Activated effector memory CD4-positive, alpha-beta T cell treated with anti-CD3 and anti-CD28 coated beads, Interleukin-2, amount 50 U/mL, for 16 hours (primary cell): ENCODE data around the gene GAREM2.

ENCODE experiments used
- DNase-seq: peaks from one replicate; pipeline ENCODE4 v3.0.0-alpha.2; 2020

The GAREM2 gene

GRCh38 chr2:26170795-26171194, 2.1 kb upstream of the GAREM2 start:
- no peak for DNase-seq

GRCh38 chr2:26172189-26172870, 558 bp upstream of the GAREM2 start:
- peak; percentile 65 for DNase-seq

GRCh38 chr2:26173776-26174482, 1.0 kb downstream of the GAREM2 start:
- DNase-seq: peak; percentile 58

- DNase-seq: no peak
These were observed 2.0 kb downstream of the GAREM2 start for GRCh38 chr2:26174691-26175465.

GRCh38 chr2:26175466-26176278, 2.8 kb downstream of the GAREM2 start:
- DNase-seq: peak; percentile 51

GRCh38 chr2:26176279-26176615, 3.4 kb downstream of the GAREM2 start:
- DNase-seq: no peak

- no peak for DNase-seq
These were observed 4.2 kb downstream of the GAREM2 start for GRCh38 chr2:26177122-26177521.

- DNase-seq: no peak
These were observed 5.4 kb downstream of the GAREM2 start for GRCh38 chr2:26178246-26178645.

GRCh38 chr2:26178746-26179436, 6.0 kb downstream of the GAREM2 start:
- no peak for DNase-seq

- DNase-seq: no peak
These were observed 6.6 kb downstream of the GAREM2 start for GRCh38 chr2:26179446-26179913.

- DNase-seq: no peak
These were observed 9.6 kb downstream of the GAREM2 start for GRCh38 chr2:26182441-26182840.

GRCh38 chr2:26182887-26183630, 10.2 kb downstream of the GAREM2 start:
- no peak for DNase-seq

- DNase-seq: no peak
These were observed 11.2 kb downstream of the GAREM2 start for GRCh38 chr2:26184121-26184520.

GRCh38 chr2:26184555-26185303, 11.8 kb downstream of the GAREM2 start:
- peak; percentile 94 for DNase-seq

- no peak for DNase-seq
These were observed 12.5 kb downstream of the GAREM2 start for GRCh38 chr2:26185304-26185928.

GRCh38 chr2:26185954-26186770, 13.3 kb downstream of the GAREM2 start:
- no peak for DNase-seq

GRCh38 chr2:26187114-26187513, 14.2 kb downstream of the GAREM2 start:
- no peak for DNase-seq

- DNase-seq: no peak
These were observed 14.7 kb downstream of the GAREM2 start for GRCh38 chr2:26187537-26188104.

- DNase-seq: no peak
These were observed 16.2 kb downstream of the GAREM2 start for GRCh38 chr2:26189123-26189522.
